Naive thymus-derived CD4-positive, alpha-beta T cell (primary cell): ENCODE results near the gene ESAM. TPM values are rescaled to one million over a fixed set of nuclear protein-coding genes. Genes with fewer than 3 reads are reported as not detected.

Experiments
- ATAC-seq: fragments of 150-1000 bp; cut with Tn5 transposase; 2 replicates; pipeline ENCODE4 v1.10.0; 2021; ENCODE audit warnings: mild to moderate bottlenecking, moderate library complexity
- CTCF ChIA-PET: fragments of 350-600 bp; sonication (Branson Sonifier 250); formaldehyde crosslinking; loops from one replicate; lab custom pipeline; 2021; ENCODE audit warnings: antibody characterized with exemption; lab: Charles Lee
- POLR2A ChIA-PET: fragments of 350-600 bp; sonication (Branson Sonifier 250); formaldehyde crosslinking; loops from one replicate; lab custom pipeline; 2021; ENCODE audit warnings: antibody characterized with exemption, inconsistent platforms; lab: Charles Lee
- DNase-seq, 9 donors: peaks; one replicate each; pipeline versions ENCODE4 v3.0.0 to v3.0.0-alpha.2; 2020 to 2022; ENCODE audit warnings: mixed read lengths in 1 of 9
- H3K27ac ChIP-seq: one replicate; pipeline ENCODE4 v1.7.0; 2013; ENCODE audit warnings: mild to moderate bottlenecking, low read depth, low read length, moderate library complexity
- H3K27me3 ChIP-seq, 2 donors: one replicate each; pipeline ENCODE4 v1.7.0; 2013; ENCODE audit warnings: low read length in 2 of 2, mild to moderate bottlenecking in 2 of 2, moderate library complexity in 2 of 2; ENCODE audit not compliant: control insufficient read depth in 2 of 2, insufficient read depth in 2 of 2
- H3K36me3 ChIP-seq, 3 experiments: 1 replicate in 2 of 3; 2 replicates in 1 of 3; pipeline ENCODE4 v1.7.0; 2013; ENCODE audit warnings: low read length in 3 of 3, mild to moderate bottlenecking in 3 of 3, moderate library complexity in 1 of 3; ENCODE audit not compliant: insufficient read depth in 3 of 3, control insufficient read depth in 2 of 3
- H3K4me1 ChIP-seq, 2 donors: one replicate each; pipeline ENCODE4 v1.7.0; 2013; ENCODE audit warnings: low read length in 2 of 2, mild to moderate bottlenecking in 2 of 2, moderate library complexity in 1 of 2; ENCODE audit not compliant: control insufficient read depth in 2 of 2, insufficient read depth in 2 of 2
- H3K4me3 ChIP-seq: 2 replicates; pipeline ENCODE4 v1.7.0; 2013; ENCODE audit warnings: mild to moderate bottlenecking, low read length
- H3K9me3 ChIP-seq, 3 experiments: 1 replicate in 2 of 3; 2 replicates in 1 of 3; pipeline ENCODE4 v1.7.0; 2013; ENCODE audit warnings: low read length in 3 of 3; ENCODE audit not compliant: control insufficient read depth in 2 of 3
- H3K27ac Mint-ChIP-seq, 9 donors: one replicate each; pipeline ENCODE4 v1.8.0; 2020 to 2022; ENCODE audit warnings: mixed read lengths in 9 of 9, mild to moderate bottlenecking in 8 of 9, moderate library complexity in 5 of 9, inconsistent platforms in 2 of 9
- H3K27me3 Mint-ChIP-seq, 5 donors: one replicate each; pipeline ENCODE4 v1.8.0; 2021 to 2022; ENCODE audit warnings: mixed read lengths in 5 of 5, mild to moderate bottlenecking in 1 of 5
- H3K36me3 Mint-ChIP-seq, 5 donors: one replicate each; pipeline ENCODE4 v1.8.0; 2020 to 2022; ENCODE audit warnings: mixed read lengths in 5 of 5, mild to moderate bottlenecking in 3 of 5, inconsistent platforms in 1 of 5
- H3K4me1 Mint-ChIP-seq, 7 donors: one replicate each; pipeline ENCODE4 v1.8.0; 2020 to 2022; ENCODE audit warnings: mixed read lengths in 7 of 7, mild to moderate bottlenecking in 3 of 7, inconsistent platforms in 1 of 7
- H3K4me3 Mint-ChIP-seq, 10 donors: one replicate each; pipeline ENCODE4 v1.8.0; 2020 to 2022; ENCODE audit warnings: mild to moderate bottlenecking in 10 of 10, mixed read lengths in 10 of 10, moderate library complexity in 6 of 10, inconsistent platforms in 2 of 10
- H3K9me3 Mint-ChIP-seq, 11 donors: one replicate each; pipeline ENCODE4 v1.8.0; 2020 to 2022; ENCODE audit warnings: mixed read lengths in 11 of 11, mild to moderate bottlenecking in 4 of 11, inconsistent platforms in 1 of 11, moderate library complexity in 1 of 11
- intact Hi-C, 2 donors: fragments of 100-400 bp; cut with micrococcal nuclease; formaldehyde crosslinking; loops; one replicate each; pipeline ENCODE4 v1.15.1; 2023
- polyA plus RNA-seq, 2 donors: library from polyadenylated mRNA; unstranded; fragments of 300-500 nt; fragmentation: Illumina TruSeq; gene quantifications; one replicate each; pipeline ENCODE4 v1.2.3, GENCODE V29; 2021
- total RNA-seq, 6 experiments: library from RNA in 5 of 6; stranded (reverse) in 5 of 6; gene quantifications; 1 replicate in 5 of 6; 2 replicates in 1 of 6; pipeline ENCODE4 v1.2.3 and lab custom pipeline; 2021 to 2026

The ESAM gene
- total and polyA plus RNA-seq, 7 experiments from 2014 or later, result 0.39 to 4.1 (median 1.9) TPM

GRCh38 chr11:124725719-124726105, 36.4 kb downstream of the ESAM start:
- intact Hi-C loops, result no loop called here
- no peaks in the 10 kb centered on the region for H3K36me3 ChIP-seq
- H3K4me1 ChIP-seq, result peaks cover 0 to 5% of the 10 kb centered on the region in 2 donors
- ChIA-PET POLR2A (interaction anchor here (0.5 to 1.5 kb wide), 2 partner anchors 19 to 64 kb away, joined by 3 read pairs; no protein-coding TSS in a partner anchor), CTCF (no interaction called here)
- H3K27me3 Mint-ChIP-seq, result peaks cover 6 to 63% (median 15%) of the 10 kb centered on the region in 5 donors
- H3K36me3 Mint-ChIP-seq, result no peaks in the 10 kb centered on the region
- no peaks in the 10 kb centered on the region for H3K9me3 Mint-ChIP-seq
- H3K27ac ChIP-seq, result no peak overlapping the region
- no peaks in the 10 kb centered on the region for H3K9me3 ChIP-seq
- ATAC-seq, result no peak
- no peaks in the 10 kb centered on the region for H3K27me3 ChIP-seq
- H3K27ac Mint-ChIP-seq, result peak overlapping the region in 1 of 9 donors; percentile 3
- peaks cover 6 to 30% (median 23%) of the 10 kb centered on the region in 7 donors for H3K4me1 Mint-ChIP-seq
- H3K4me3 Mint-ChIP-seq, result no peak overlapping the region
- H3K4me3 ChIP-seq, result no peak overlapping the region
- no peak for DNase-seq

- no peaks in the 10 kb centered on the region for H3K9me3 Mint-ChIP-seq
- Histone ChIP-seq H3K9me3 (no peaks in the 10 kb centered on the region), H3K4me3 (no peak overlapping the region), H3K36me3 (no peaks in the 10 kb centered on the region), H3K27ac (no peak overlapping the region), H3K27me3 (no peaks in the 10 kb centered on the region), H3K4me1 (peaks cover 0 to 5% of the 10 kb centered on the region in 2 donors)
- ChIA-PET CTCF (no interaction called here), POLR2A (interaction anchor here (0.5 to 1.5 kb wide), 2 partner anchors 19 to 64 kb away, joined by 3 read pairs; no protein-coding TSS in a partner anchor)
- peaks cover 6 to 30% (median 23%) of the 10 kb centered on the region in 7 donors for H3K4me1 Mint-ChIP-seq
- DNase-seq (no peak), ATAC-seq (no peak)
- intact Hi-C loops, result no loop called here
- no peak overlapping the region for H3K4me3 Mint-ChIP-seq
- peaks cover 6 to 68% (median 15%) of the 10 kb centered on the region in 5 donors for H3K27me3 Mint-ChIP-seq
- H3K27ac Mint-ChIP-seq, result no peak overlapping the region
- no peaks in the 10 kb centered on the region for H3K36me3 Mint-ChIP-seq
Measured at GRCh38 chr11:124724979-124725718, 36.9 kb downstream of the ESAM start.

GRCh38 chr11:124722176-124722575, 39.9 kb downstream of the ESAM start:
- Histone ChIP-seq H3K27ac (no peak overlapping the region), H3K27me3 (no peaks in the 10 kb centered on the region), H3K4me3 (no peak overlapping the region), H3K9me3 (no peaks in the 10 kb centered on the region), H3K4me1 (peaks cover 10 to 15% of the 10 kb centered on the region in 2 donors), H3K36me3 (no peaks in the 10 kb centered on the region)
- H3K4me1 Mint-ChIP-seq, result peaks cover 14 to 43% (median 34%) of the 10 kb centered on the region in 7 donors
- no peak overlapping the region for H3K27ac Mint-ChIP-seq
- H3K27me3 Mint-ChIP-seq, result peaks cover 13 to 86% (median 23%) of the 10 kb centered on the region in 5 donors
- no peaks in the 10 kb centered on the region for H3K36me3 Mint-ChIP-seq
- DNase-seq (no peak), ATAC-seq (no peak)
- no peaks in the 10 kb centered on the region for H3K9me3 Mint-ChIP-seq
- ChIA-PET POLR2A (no interaction called here), CTCF (no interaction called here)
- H3K4me3 Mint-ChIP-seq, result no peak overlapping the region
- intact Hi-C loops, result no loop called here

GRCh38 chr11:124719534-124719933, 42.6 kb downstream of the ESAM start:
- peak overlapping the region in 2 of 10 donors; percentile 40 to 85 for H3K4me3 Mint-ChIP-seq
- H3K27me3 Mint-ChIP-seq, result peaks cover 19 to 90% (median 36%) of the 10 kb centered on the region in 5 donors

GRCh38 chr11:124718801-124719200, 43.3 kb downstream of the ESAM start:
- H3K36me3 Mint-ChIP-seq, result peaks cover 0 to 11% (median 5%) of the 10 kb centered on the region in 5 donors
- Histone ChIP-seq H3K36me3 (no peaks in the 10 kb centered on the region), H3K4me3 (no peak overlapping the region), H3K27me3 (peaks cover 5 to 6% of the 10 kb centered on the region in 2 donors), H3K27ac (no peak overlapping the region), H3K9me3 (no peaks in the 10 kb centered on the region), H3K4me1 (peaks cover 10 to 15% of the 10 kb centered on the region in 2 donors)
- intact Hi-C loops, result loop anchor here in 1 of 2 donors (1.0 to 2.0 kb wide), 3 partner anchors 20 to 46 kb away; partner anchors contain the start of genes NRGN, SIAE and SPA17
- POLR2A ChIA-PET, result no interaction called here
- H3K9me3 Mint-ChIP-seq, result no peaks in the 10 kb centered on the region
- H3K4me1 Mint-ChIP-seq, result peaks cover 14 to 34% (median 21%) of the 10 kb centered on the region in 7 donors
- no peak overlapping the region for H3K27ac Mint-ChIP-seq
- DNase-seq (no peak), ATAC-seq (no peak)
- peaks cover 27 to 85% (median 43%) of the 10 kb centered on the region in 5 donors for H3K27me3 Mint-ChIP-seq
- CTCF ChIA-PET, result interaction anchor here (0.7 kb wide), 1 partner anchor 44 kb away, joined by 3 read pairs; no protein-coding TSS in a partner anchor
- peak overlapping the region in 8 of 10 donors; percentile 3 to 94 (median 63) for H3K4me3 Mint-ChIP-seq

More at GRCh38 chr11:124719534-124719933, 42.6 kb downstream of the ESAM start:
- peaks cover 10 to 15% of the 10 kb centered on the region in 2 donors for H3K4me1 ChIP-seq
- peaks cover 5 to 6% of the 10 kb centered on the region in 2 donors for H3K27me3 ChIP-seq
- Mint-ChIP-seq H3K27ac (no peak overlapping the region), H3K9me3 (no peaks in the 10 kb centered on the region), H3K36me3 (peaks cover 0 to 6% (median 0%) of the 10 kb centered on the region in 5 donors), H3K4me1 (peaks cover 14 to 34% (median 21%) of the 10 kb centered on the region in 7 donors)
- intact Hi-C loops, result loop anchor here in 1 of 2 donors (2.0 kb wide), 1 partner anchor 27 kb away; no protein-coding TSS in a partner anchor
- H3K4me3 ChIP-seq, result no peak overlapping the region
- no peaks in the 10 kb centered on the region for H3K9me3 ChIP-seq
- ChIA-PET CTCF (interaction anchor here (0.7 kb wide), 1 partner anchor 43 kb away, joined by 3 read pairs; no protein-coding TSS in a partner anchor), POLR2A (interaction anchor here (1.4 kb wide), 1 partner anchor 27 kb away, joined by 3 read pairs; no protein-coding TSS in a partner anchor)
- no peaks in the 10 kb centered on the region for H3K36me3 ChIP-seq
- DNase-seq (no peak), ATAC-seq (no peak)
- H3K27ac ChIP-seq, result no peak overlapping the region

GRCh38 chr11:124717786-124718651, 44.1 kb downstream of the ESAM start:
- H3K4me1 ChIP-seq, result peaks cover 10 to 15% of the 10 kb centered on the region in 2 donors
- peaks cover 5 to 6% of the 10 kb centered on the region in 2 donors for H3K27me3 ChIP-seq
- ChIA-PET POLR2A (interaction anchor here (1.0 kb wide), 1 partner anchor 12 kb away, joined by 3 read pairs; no protein-coding TSS in a partner anchor), CTCF (interaction anchor here (0.6 kb wide), 1 partner anchor 24 kb away, joined by 3 read pairs; no protein-coding TSS in a partner anchor)
- H3K36me3 Mint-ChIP-seq, result peaks cover 0 to 16% (median 5%) of the 10 kb centered on the region in 5 donors
- H3K9me3 Mint-ChIP-seq, result no peaks in the 10 kb centered on the region
- peak overlapping the region; percentile 48 for H3K4me3 ChIP-seq
- H3K4me3 Mint-ChIP-seq, result peak overlapping the region; percentile 63 to 94 (median 82)
- H3K4me1 Mint-ChIP-seq, result peaks cover 14 to 33% (median 21%) of the 10 kb centered on the region in 7 donors
- no peaks in the 10 kb centered on the region for H3K36me3 ChIP-seq
- H3K9me3 ChIP-seq, result no peaks in the 10 kb centered on the region
- intact Hi-C loops, result loop anchor here in 1 of 2 donors (1.0 to 2.0 kb wide), 3 partner anchors 21 to 45 kb away; partner anchors contain the start of genes NRGN, SIAE and SPA17
- DNase-seq, result peak in 6 of 9 donors; percentile 12 to 37 (median 24)
- peaks cover 29 to 78% (median 49%) of the 10 kb centered on the region in 5 donors for H3K27me3 Mint-ChIP-seq
- peak; percentile 76 for ATAC-seq
- H3K27ac Mint-ChIP-seq, result peak overlapping the region in 2 of 9 donors; percentile 14 to 43
- no peak overlapping the region for H3K27ac ChIP-seq
